ENCODE results near the gene COX8A.

GRCh38 chr11:63969461-63969860 is 5.0 kb upstream of the COX8A start:
- TF ChIP-seq, protein P1, sequence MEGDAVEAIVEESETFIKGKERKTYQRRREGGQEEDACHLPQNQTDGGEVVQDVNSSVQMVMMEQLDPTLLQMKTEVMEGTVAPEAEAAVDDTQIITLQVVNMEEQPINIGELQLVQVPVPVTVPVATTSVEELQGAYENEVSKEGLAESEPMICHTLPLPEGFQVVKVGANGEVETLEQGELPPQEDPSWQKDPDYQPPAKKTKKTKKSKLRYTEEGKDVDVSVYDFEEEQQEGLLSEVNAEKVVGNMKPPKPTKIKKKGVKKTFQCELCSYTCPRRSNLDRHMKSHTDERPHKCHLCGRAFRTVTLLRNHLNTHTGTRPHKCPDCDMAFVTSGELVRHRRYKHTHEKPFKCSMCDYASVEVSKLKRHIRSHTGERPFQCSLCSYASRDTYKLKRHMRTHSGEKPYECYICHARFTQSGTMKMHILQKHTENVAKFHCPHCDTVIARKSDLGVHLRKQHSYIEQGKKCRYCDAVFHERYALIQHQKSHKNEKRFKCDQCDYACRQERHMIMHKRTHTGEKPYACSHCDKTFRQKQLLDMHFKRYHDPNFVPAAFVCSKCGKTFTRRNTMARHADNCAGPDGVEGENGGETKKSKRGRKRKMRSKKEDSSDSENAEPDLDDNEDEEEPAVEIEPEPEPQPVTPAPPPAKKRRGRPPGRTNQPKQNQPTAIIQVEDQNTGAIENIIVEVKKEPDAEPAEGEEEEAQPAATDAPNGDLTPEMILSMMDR (IDR thresholded peaks at IDR 0.05): no peak
- TF ChIP-seq POLR2A (IDR thresholded peaks at IDR 0.05) (no peak), POLR2AphosphoS5 (IDR thresholded peaks at IDR 0.05) (no peak)

Data from breast epithelium (tissue), 3 donors.